EH (cell line): ENCODE measurements around the gene AGBL5.
"Not testable (repeated sequence)": the region's sequence is repeated elsewhere in the genome, so short reads cannot be mapped to it uniquely, and the experiment has no call there.

Source experiments
- DNase-seq: peaks from one replicate; pipeline ENCODE4 v3.0.0-alpha.2; 2015; ENCODE audit warnings: low read depth

AGBL5 gene

DNA sequence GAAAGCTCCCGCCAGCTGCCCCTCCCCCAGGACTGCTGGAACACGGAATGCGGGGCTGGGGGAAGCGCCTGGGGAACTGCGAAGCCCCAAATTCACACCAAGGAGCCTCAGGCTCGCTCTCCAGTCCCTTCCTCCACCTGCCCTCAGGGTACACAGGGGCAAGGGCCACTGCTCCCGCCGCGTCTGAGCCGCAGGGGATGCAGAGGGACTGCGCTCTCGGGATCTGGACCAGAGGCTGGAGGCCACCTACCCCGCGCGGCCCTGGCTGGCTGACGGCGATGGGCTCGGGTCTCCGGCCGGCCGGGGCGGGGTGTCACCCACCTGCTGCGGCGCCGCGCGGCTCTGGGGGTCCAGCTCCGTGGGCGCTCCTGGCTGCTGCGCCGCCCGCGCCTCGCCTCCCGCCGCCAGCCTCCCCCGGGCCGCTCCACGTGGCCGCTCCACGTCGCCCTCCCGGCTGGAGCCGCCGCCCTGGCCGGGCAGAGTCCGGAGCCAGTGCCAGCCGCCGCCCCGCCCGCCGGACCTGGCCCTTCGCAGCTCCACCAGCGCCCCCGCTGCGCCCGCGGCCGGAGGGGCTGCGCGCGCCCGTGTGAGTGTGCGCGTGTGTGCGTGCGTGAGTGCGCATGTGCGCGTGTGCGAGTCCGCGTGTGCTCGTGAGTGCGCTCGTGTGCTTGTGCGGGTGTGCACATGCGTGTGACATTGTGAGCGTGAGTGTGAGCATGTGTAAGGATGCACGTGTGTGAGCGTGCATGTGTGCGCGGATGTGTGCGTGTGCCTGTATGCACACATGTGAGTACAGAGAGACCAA, 67.3 kb downstream of the AGBL5 start, which contains the start of gene CGREF1:
TSS of gene CGREF1 (minus strand) at position 604 of the 805 bp plus-strand sequence. CDS start 14,762 bp downstream, outside the sequence.
- peak; percentile 14 for DNase-seq

DNA sequence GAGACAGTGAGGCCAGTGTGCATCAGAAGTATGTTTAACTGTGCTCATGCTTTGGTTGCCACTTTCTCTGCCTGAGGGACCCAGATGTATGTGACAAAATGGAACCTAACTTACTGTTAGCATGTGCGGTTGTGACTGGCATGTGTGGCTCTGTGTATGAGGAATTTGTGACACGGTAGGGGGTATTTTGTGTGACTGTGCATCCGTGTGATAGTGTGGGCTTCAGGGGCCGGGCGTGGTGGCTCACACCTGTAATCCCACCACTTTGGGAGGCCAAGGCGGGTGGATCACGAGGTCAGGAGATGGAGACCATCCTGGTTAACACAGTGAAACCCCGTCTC, 67.8 kb downstream of the AGBL5 start:
- not testable (repeated sequence) for DNase-seq
